Upper lobe of left lung (tissue), 6 donors: ENCODE results near the gene PIGN. TPM values are rescaled to one million over a fixed set of nuclear protein-coding genes. Genes with fewer than 3 reads are reported as not detected.

Experiments used
- ATAC-seq, 2 donors: fragments of 200-7000 bp; cut with Tn5 transposase; one replicate each; pipeline ENCODE4 v1.9.1; 2022; ENCODE audit warnings: mild to moderate bottlenecking in 2 of 2, moderate library complexity in 2 of 2; ENCODE audit not compliant: low FRiP score in 2 of 2
- DNase-seq, 2 donors: peaks; one replicate each; pipeline ENCODE4 v3.0.0-alpha.2; 2019 to 2020
- H3K27ac ChIP-seq, 4 donors: fragments of 200-600 bp; sonication (generic); one replicate each; pipeline ENCODE4 v1.5.1; 2016 to 2019
- H3K27me3 ChIP-seq, 4 donors: fragments of 200-600 bp; sonication (generic); one replicate each; pipeline ENCODE4 v1.5.1; 2017 to 2019
- H3K36me3 ChIP-seq, 4 donors: fragments of 200-600 bp; sonication (generic); one replicate each; pipeline ENCODE4 v1.5.1; 2016 to 2019
- H3K4me1 ChIP-seq, 4 donors: fragments of 200-600 bp; sonication (generic); one replicate each; pipeline ENCODE4 v1.5.1; 2018 to 2019
- H3K4me3 ChIP-seq, 4 donors: fragments of 200-600 bp; sonication (generic); one replicate each; pipeline ENCODE4 v1.5.1; 2017 to 2019; ENCODE audit warnings: mild to moderate bottlenecking in 2 of 4, moderate library complexity in 1 of 4
- H3K9me3 ChIP-seq, 4 donors: fragments of 200-600 bp; sonication (generic); one replicate each; pipeline ENCODE4 v1.5.1; 2018 to 2019
- EP300 ChIP-seq, 4 donors: sonication (generic); formaldehyde crosslinking; IDR thresholded peaks; one replicate each; pipeline ENCODE4 v1.5.1; 2017; ENCODE audit warnings: antibody characterized with exemption in 4 of 4, control low read depth in 2 of 4
- POLR2A ChIP-seq, 4 donors: fragments of 450-650 bp; IDR thresholded peaks; one replicate each; pipeline ENCODE4 v1.5.1; 2016 to 2017; ENCODE audit warnings: antibody characterized with exemption in 4 of 4, mild to moderate bottlenecking in 2 of 4
- POLR2AphosphoS5 ChIP-seq, 2 donors: sonication (generic); formaldehyde crosslinking; IDR thresholded peaks; one replicate each; pipeline ENCODE4 v1.5.1; 2017; ENCODE audit warnings: antibody characterized with exemption in 2 of 2
- WGBS, 2 donors: methylation state at CpG; one replicate each; pipeline ENCODE4 v1.1.5; 2017 to 2018; 5-methylcytosine and 5-hydroxymethylcytosine counted together
- total RNA-seq, 6 donors: library from RNA; depleted of rRNA in 4 of 6; stranded (reverse); fragments of >200 nt in 4 of 6; gene quantifications; one replicate each; pipeline versions ENCODE4 v1.1.0 to v1.2.1, GENCODE V29; 2016 to 2021
- TF ChIP-seq, protein P1 (sequence below), 6 experiments: fragments of 450-650 bp in 4 of 6; fragments of 200-600 bp in 2 of 6; sonication (generic) in 2 of 6; IDR thresholded peaks; one replicate each; pipeline ENCODE4 v1.5.1; 2016 to 2019; ENCODE audit warnings: antibody characterized with exemption in 6 of 6
- donor health status: DM: no; HTN: no; CAD: no; lungs with moderate emphysema.
- donor health status: DM: no; HTN: yes; CAD: no; lungs with severe emphysema.

PIGN gene
- total RNA-seq, 6 donors from 2014 or later, result 16.9 to 36.2 (median 21.7) TPM

DNA sequence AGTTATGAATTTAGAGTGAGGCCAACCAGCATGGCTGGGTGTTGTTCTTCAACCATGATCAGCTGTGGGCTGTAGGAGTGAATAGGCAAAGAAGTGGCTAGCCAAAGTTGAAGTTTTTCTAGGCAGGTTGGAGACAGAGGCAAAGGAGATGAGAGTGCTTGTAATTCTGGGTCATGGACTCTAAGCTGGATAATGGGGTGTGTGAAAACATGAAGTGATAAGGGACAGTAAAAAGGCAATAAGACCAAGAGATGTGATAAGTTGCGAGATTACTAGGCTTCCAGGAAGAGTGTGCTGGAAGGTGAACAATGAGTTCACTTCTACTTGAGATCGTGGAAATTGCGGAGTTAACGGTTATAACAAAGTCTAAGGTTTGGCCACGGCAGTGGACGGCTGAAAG lies 175.4 kb downstream of the PIGN start:
- no peak overlapping the region for H3K4me3 ChIP-seq
- H3K4me1 ChIP-seq, result no peaks in the 10 kb centered on the region
- no peaks in the 10 kb centered on the region for H3K27me3 ChIP-seq
- no peaks in the 10 kb centered on the region for H3K9me3 ChIP-seq
- H3K27ac ChIP-seq, result no peak overlapping the region
- WGBS, 2 donors, result 88 to 94% methylated on average over 6 of the region's 6 CpGs
- H3K36me3 ChIP-seq, result no peaks in the 10 kb centered on the region
- no peak for ATAC-seq
- no peak for DNase-seq
- TF ChIP-seq, protein P1, sequence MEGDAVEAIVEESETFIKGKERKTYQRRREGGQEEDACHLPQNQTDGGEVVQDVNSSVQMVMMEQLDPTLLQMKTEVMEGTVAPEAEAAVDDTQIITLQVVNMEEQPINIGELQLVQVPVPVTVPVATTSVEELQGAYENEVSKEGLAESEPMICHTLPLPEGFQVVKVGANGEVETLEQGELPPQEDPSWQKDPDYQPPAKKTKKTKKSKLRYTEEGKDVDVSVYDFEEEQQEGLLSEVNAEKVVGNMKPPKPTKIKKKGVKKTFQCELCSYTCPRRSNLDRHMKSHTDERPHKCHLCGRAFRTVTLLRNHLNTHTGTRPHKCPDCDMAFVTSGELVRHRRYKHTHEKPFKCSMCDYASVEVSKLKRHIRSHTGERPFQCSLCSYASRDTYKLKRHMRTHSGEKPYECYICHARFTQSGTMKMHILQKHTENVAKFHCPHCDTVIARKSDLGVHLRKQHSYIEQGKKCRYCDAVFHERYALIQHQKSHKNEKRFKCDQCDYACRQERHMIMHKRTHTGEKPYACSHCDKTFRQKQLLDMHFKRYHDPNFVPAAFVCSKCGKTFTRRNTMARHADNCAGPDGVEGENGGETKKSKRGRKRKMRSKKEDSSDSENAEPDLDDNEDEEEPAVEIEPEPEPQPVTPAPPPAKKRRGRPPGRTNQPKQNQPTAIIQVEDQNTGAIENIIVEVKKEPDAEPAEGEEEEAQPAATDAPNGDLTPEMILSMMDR (IDR thresholded peaks at IDR 0.05), result no peak
- no peak for TF ChIP-seq POLR2AphosphoS5 (IDR thresholded peaks at IDR 0.05)
- no peak for TF ChIP-seq POLR2A (IDR thresholded peaks at IDR 0.05)
- TF ChIP-seq EP300 (IDR thresholded peaks at IDR 0.05), result no peak

DNA sequence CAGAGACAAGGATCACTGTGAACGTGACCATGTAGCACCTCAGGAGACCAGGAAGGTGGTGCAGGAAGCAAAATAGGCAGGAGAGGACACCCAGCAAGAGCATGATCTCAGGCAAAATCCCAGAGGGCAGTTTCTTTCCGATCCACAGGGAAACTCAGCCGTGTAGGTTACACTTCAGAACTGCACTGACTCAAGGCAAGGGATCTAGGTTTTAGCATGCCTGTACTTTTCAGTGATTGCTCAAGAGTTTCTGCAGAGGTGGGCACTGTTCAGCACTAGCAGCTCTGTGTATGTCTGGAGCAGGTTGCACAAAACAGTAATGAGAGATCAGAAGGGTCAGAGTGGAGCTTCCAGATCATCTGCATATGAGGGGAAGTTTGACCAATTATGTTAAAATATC lies 177.3 kb downstream of the PIGN start:
- ATAC-seq (no peak), DNase-seq (no peak)
- no peak overlapping the region for H3K27ac ChIP-seq
- TF ChIP-seq POLR2A (IDR thresholded peaks at IDR 0.05) (no peak), EP300 (IDR thresholded peaks at IDR 0.05) (no peak), POLR2AphosphoS5 (IDR thresholded peaks at IDR 0.05) (no peak)
- TF ChIP-seq, protein P1 (IDR thresholded peaks at IDR 0.05), result no peak
- H3K9me3 ChIP-seq, result no peaks in the 10 kb centered on the region
- no peaks in the 10 kb centered on the region for H3K27me3 ChIP-seq
- no peaks in the 10 kb centered on the region for H3K4me1 ChIP-seq
- no peaks in the 10 kb centered on the region for H3K36me3 ChIP-seq
- WGBS, 2 donors, result 84 to 93% methylated on average over 3 of the region's 3 CpGs
- no peak overlapping the region for H3K4me3 ChIP-seq

DNA sequence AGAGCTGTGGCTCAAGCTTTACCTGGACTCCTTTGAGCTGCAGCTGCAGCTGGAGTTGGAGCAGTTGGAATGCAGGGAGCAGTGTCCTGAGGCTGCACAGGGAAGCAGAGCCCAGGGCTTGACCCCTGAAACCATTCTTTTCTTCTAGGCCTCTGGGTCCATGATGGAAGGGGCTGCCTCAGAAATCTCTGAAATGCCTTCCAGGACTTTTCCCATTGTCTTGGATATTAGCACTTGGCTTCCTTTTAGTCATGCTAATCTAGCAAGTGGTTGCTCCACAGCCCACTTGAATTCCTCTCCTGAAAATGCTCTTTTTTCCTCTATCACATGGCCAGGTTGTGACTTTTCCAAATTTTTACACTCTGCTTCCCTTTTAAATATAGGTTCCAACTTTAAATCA lies 185.5 kb downstream of the PIGN start:
- Histone ChIP-seq H3K36me3 (no peaks in the 10 kb centered on the region), H3K9me3 (no peaks in the 10 kb centered on the region), H3K27me3 (no peaks in the 10 kb centered on the region), H3K27ac (no peak overlapping the region), H3K4me1 (no peaks in the 10 kb centered on the region), H3K4me3 (no peak overlapping the region)
- TF ChIP-seq POLR2A (IDR thresholded peaks at IDR 0.05), result no peak
- TF ChIP-seq, protein P1 (IDR thresholded peaks at IDR 0.05), result no peak
- no peak for TF ChIP-seq POLR2AphosphoS5 (IDR thresholded peaks at IDR 0.05)
- DNase-seq, result no peak
- ATAC-seq, result no peak

DNA sequence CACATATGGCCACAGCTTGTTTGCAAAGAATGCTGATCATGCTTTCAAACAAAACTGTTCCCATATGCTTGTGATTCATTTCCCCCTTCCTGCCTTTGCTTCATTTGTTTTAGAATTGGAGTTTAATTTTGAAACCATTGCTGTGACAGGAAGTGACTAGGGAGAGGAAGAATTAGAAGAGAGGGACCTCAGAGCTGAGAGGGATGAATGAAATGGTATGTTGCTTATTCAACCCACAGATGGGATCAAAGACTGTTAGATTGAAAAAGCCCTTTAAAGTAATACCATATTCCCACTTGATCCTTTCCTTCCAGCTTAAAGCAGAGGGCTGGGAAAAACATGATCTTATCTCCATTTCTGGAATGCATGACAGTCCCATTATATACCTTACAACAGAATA lies 187.9 kb downstream of the PIGN start:
- H3K27me3 ChIP-seq, result no peaks in the 10 kb centered on the region
- H3K4me1 ChIP-seq, result no peaks in the 10 kb centered on the region
- ATAC-seq (no peak), DNase-seq (no peak)
- H3K9me3 ChIP-seq, result no peaks in the 10 kb centered on the region
- H3K36me3 ChIP-seq, result no peaks in the 10 kb centered on the region
- H3K4me3 ChIP-seq, result no peak overlapping the region
- H3K27ac ChIP-seq, result no peak overlapping the region
- TF ChIP-seq POLR2A (IDR thresholded peaks at IDR 0.05) (no peak), POLR2AphosphoS5 (IDR thresholded peaks at IDR 0.05) (no peak), EP300 (IDR thresholded peaks at IDR 0.05) (no peak)
- TF ChIP-seq, protein P1 (IDR thresholded peaks at IDR 0.05), result no peak

DNA sequence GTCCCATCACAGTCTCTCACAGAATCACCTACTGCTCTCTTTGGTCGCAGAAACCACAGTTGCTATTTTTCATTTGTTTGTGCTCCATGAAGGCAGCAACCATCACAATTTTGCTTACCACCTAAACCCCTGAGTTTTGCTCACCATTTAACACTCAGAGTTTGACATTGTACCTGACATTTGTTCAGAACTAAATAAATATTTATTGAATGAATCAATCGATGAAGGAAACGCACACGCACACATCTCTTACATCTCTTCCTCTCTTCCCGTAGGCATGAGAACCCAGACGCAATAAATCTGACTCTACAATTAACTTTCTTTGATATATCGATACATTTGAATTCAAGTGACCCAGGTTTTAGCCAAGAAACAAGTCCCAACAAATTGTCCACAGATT lies 188.5 kb downstream of the PIGN start:
- no peak overlapping the region for H3K27ac ChIP-seq
- TF ChIP-seq POLR2AphosphoS5 (IDR thresholded peaks at IDR 0.05), result no peak
- no peak for TF ChIP-seq POLR2A (IDR thresholded peaks at IDR 0.05)
- TF ChIP-seq, protein P1 (IDR thresholded peaks at IDR 0.05), result no peak
- no peak for TF ChIP-seq EP300 (IDR thresholded peaks at IDR 0.05)
- H3K4me3 ChIP-seq, result no peak overlapping the region
- 61 to 84% methylated on average over 7 of the region's 7 CpGs for WGBS, 2 donors
- DNase-seq, result no peak
- no peak for ATAC-seq
- no peaks in the 10 kb centered on the region for H3K9me3 ChIP-seq
- no peaks in the 10 kb centered on the region for H3K36me3 ChIP-seq
- H3K4me1 ChIP-seq, result peaks cover 0 to 3% (median 1%) of the 10 kb centered on the region in 4 donors
- H3K27me3 ChIP-seq, result no peaks in the 10 kb centered on the region
